AG04449 (cell line): ENCODE results near the gene KLRC2.
"Not testable (repeated sequence)": the region's sequence is repeated elsewhere in the genome, so short reads cannot be mapped to it uniquely, and the experiment has no call there.

Experiments used
- CTCF ChIA-PET: fragments of 350-600 bp; formaldehyde crosslinking; extraction: SDS; loops from one replicate; lab custom pipeline; 2021; ENCODE audit warnings: antibody characterized with exemption; lab: Yijun Ruan, JAX
- POLR2A ChIA-PET: fragments of 400-600, 350-600 bp; formaldehyde crosslinking; extraction: SDS; loops from one replicate; lab custom pipeline; 2020; ENCODE audit warnings: antibody characterized with exemption, inconsistent platforms; lab: Yijun Ruan, JAX
- DNase-seq: peaks from one replicate; pipeline ENCODE4 v3.0.0-alpha.2; 2010; ENCODE audit warnings: low read depth, low spot score
- H3K4me3 ChIP-seq: 2 replicates; pipeline ENCODE4 v1.5.1; 2011; ENCODE audit warnings: low read depth, mild to moderate bottlenecking, control low read depth, low read length
- CTCF ChIP-seq: IDR thresholded peaks from one replicate; pipeline ENCODE4 v1.5.1; 2011; ENCODE audit warnings: mild to moderate bottlenecking, moderate library complexity, low read length, control low read depth, inconsistent platforms; ENCODE audit not compliant: insufficient read depth; ENCODE audit errors: missing control alignments

The KLRC2 gene

GRCh38 chr12:10397296-10397695 lies 38.5 kb downstream of the KLRC2 start:
- TF ChIP-seq CTCF, result no peak
- H3K4me3 ChIP-seq, result no peak overlapping the region
- CTCF ChIA-PET, result no interaction called here
- DNase-seq, result no peak
- POLR2A ChIA-PET, result no interaction called here

- H3K4me3 ChIP-seq, POLR2A ChIA-PET, CTCF ChIA-PET, DNase-seq: not testable (repeated sequence)
Observed at GRCh38 chr12:10396176-10396575, 39.6 kb downstream of the KLRC2 start.

GRCh38 chr12:10395390-10395998 lies 40.3 kb downstream of the KLRC2 start:
- TF ChIP-seq CTCF, result no peak
- H3K4me3 ChIP-seq, result no peak overlapping the region
- DNase-seq, result no peak
- ChIA-PET POLR2A (no interaction called here), CTCF (no interaction called here)

GRCh38 chr12:10394531-10395152 lies 41.2 kb downstream of the KLRC2 start:
- H3K4me3 ChIP-seq, DNase-seq, CTCF ChIA-PET, POLR2A ChIA-PET: not testable (repeated sequence)

GRCh38 chr12:10393291-10393690 lies 42.5 kb downstream of the KLRC2 start:
- H3K4me3 ChIP-seq, result no peak overlapping the region
- DNase-seq, result no peak
- CTCF ChIA-PET, result no interaction called here
- POLR2A ChIA-PET, result no interaction called here
- no peak for TF ChIP-seq CTCF

- CTCF ChIA-PET, result no interaction called here
- H3K4me3 ChIP-seq, result no peak overlapping the region
- TF ChIP-seq CTCF, result no peak
- no peak for DNase-seq
- POLR2A ChIA-PET, result no interaction called here
Observed at GRCh38 chr12:10392394-10392930, 43.3 kb downstream of the KLRC2 start.

GRCh38 chr12:10390991-10391390 lies 44.8 kb downstream of the KLRC2 start:
- POLR2A ChIA-PET, result not testable (repeated sequence)
- CTCF ChIA-PET, result interaction anchor here (1.2 kb wide), 1 partner anchor 155 kb away, joined by 3 read pairs; no protein-coding TSS in a partner anchor

GRCh38 chr12:10389904-10390303 lies 45.9 kb downstream of the KLRC2 start, which contains the start of gene KLRK1:
KLRK1 (minus strand) TSS chr12:10390041; CDS start chr12:10388810, 1,231 bp downstream.
- CTCF ChIA-PET, result no interaction called here
- POLR2A ChIA-PET, result no interaction called here
- H3K4me3 ChIP-seq, result no peak within 1 kb of the TSS
- no peak for DNase-seq
- TF ChIP-seq CTCF, result no peak

More at GRCh38 chr12:10390991-10391390, 44.8 kb downstream of the KLRC2 start:
- not testable (repeated sequence) for DNase-seq, H3K4me3 ChIP-seq
